Neural crest cell (in vitro differentiated cells): ENCODE results near the gene CPSF6. TPM values are rescaled to one million over a fixed set of nuclear protein-coding genes. Genes with fewer than 3 reads are reported as not detected.
A peak's percentile ranks its signal among the peaks of the same experiment; 100 is the strongest.
"Not testable (repeated sequence)": the region's sequence is repeated elsewhere in the genome, so short reads cannot be mapped to it uniquely, and the experiment has no call there.

Experiments used
- DNase-seq: peaks from one replicate; pipeline ENCODE4 v3.0.0; 2021; ENCODE audit warnings: low read depth, mixed read lengths, low spot score
- H3K27ac Mint-ChIP-seq: one replicate; pipeline ENCODE4 v1.8.0; 2021; ENCODE audit warnings: mild to moderate bottlenecking, mixed read lengths; ENCODE audit not compliant: unreplicated experiment
- H3K27me3 Mint-ChIP-seq: 2 replicates; pipeline ENCODE4 v1.8.0; 2021; ENCODE audit warnings: low read depth, mild to moderate bottlenecking, mixed read lengths
- H3K36me3 Mint-ChIP-seq: 2 replicates; pipeline ENCODE4 v1.8.0; 2021; ENCODE audit warnings: low read depth, mild to moderate bottlenecking, mixed read lengths
- H3K4me1 Mint-ChIP-seq: 2 replicates; pipeline ENCODE4 v1.8.0; 2021; ENCODE audit warnings: mixed read lengths
- H3K4me3 Mint-ChIP-seq: one replicate; pipeline ENCODE4 v1.8.0; 2021; ENCODE audit warnings: mild to moderate bottlenecking, mixed read lengths
- H3K9me3 Mint-ChIP-seq: 2 replicates; pipeline ENCODE4 v1.8.0; 2021; ENCODE audit warnings: mixed read lengths
- CTCF ChIP-seq: fragments of 200-600 bp; sonication (generic); conservative IDR thresholded peaks from 2 replicates; pipeline ENCODE4 v1.5.0; 2021; ENCODE audit warnings: antibody characterized with exemption, mild to moderate bottlenecking
- long read RNA-seq: library from polyadenylated mRNA; unstranded; transcript quantifications from one replicate; pipeline ENCODE4 v2.0.0, GENCODE V29; 2020
- total RNA-seq: library from RNA; stranded (reverse); gene quantifications from 2 replicates; pipeline ENCODE4 v1.2.1, GENCODE V29; 2021

Gene CPSF6
- 172 and 190 TPM in 2 replicates for total RNA-seq
- long read RNA-seq, full-length matches to known transcripts = 85 of 145 reads
- long read RNA-seq, partial matches to known transcripts = 14 of 145 reads
- long read RNA-seq, other reads (novel, unspliced or antisense) = 46 of 145 reads

GRCh38 chr12:69239352-69239921 lies at the start of gene CPSF6:
TSS of gene CPSF6 (plus strand) at chr12:69239569. CDS start at chr12:69239647, 78 bp downstream.
- peak within 1 kb of the TSS; percentile 99 for H3K27ac Mint-ChIP-seq
- peaks cover 40% of the 10 kb centered on the region for H3K4me1 Mint-ChIP-seq
- no peak for TF ChIP-seq CTCF
- H3K4me3 Mint-ChIP-seq = peak within 1 kb of the TSS; percentile 99
- H3K27me3 Mint-ChIP-seq = no peaks in the 10 kb centered on the region
- DNase-seq = peak; percentile 94
- H3K9me3 Mint-ChIP-seq = no peaks in the 10 kb centered on the region
- H3K36me3 Mint-ChIP-seq = peaks cover 7% of the 10 kb centered on the region

- Mint-ChIP-seq H3K9me3 (peaks cover 38% of the 10 kb centered on the region), H3K4me3 (no peak overlapping the region), H3K27ac (no peak overlapping the region), H3K27me3 (no peaks in the 10 kb centered on the region), H3K36me3 (peaks cover 16% of the 10 kb centered on the region), H3K4me1 (no peaks in the 10 kb centered on the region)
- TF ChIP-seq CTCF = no peak
- DNase-seq = no peak
Observed at GRCh38 chr12:69196302-69197288, 42.8 kb upstream of the CPSF6 start.

GRCh38 chr12:69199976-69200375 lies 39.4 kb upstream of the CPSF6 start:
- not testable (repeated sequence) for H3K27ac Mint-ChIP-seq, H3K27me3 Mint-ChIP-seq, H3K4me3 Mint-ChIP-seq, H3K36me3 Mint-ChIP-seq, DNase-seq, H3K4me1 Mint-ChIP-seq
- H3K9me3 Mint-ChIP-seq = peaks cover 40% of the 10 kb centered on the region

GRCh38 chr12:69204191-69204590 lies 35.2 kb upstream of the CPSF6 start:
- Mint-ChIP-seq H3K27ac (no peak overlapping the region), H3K9me3 (peaks cover 24% of the 10 kb centered on the region), H3K36me3 (peaks cover 4% of the 10 kb centered on the region), H3K4me1 (no peaks in the 10 kb centered on the region), H3K27me3 (peaks cover 4% of the 10 kb centered on the region), H3K4me3 (no peak overlapping the region)
- no peak for DNase-seq
- TF ChIP-seq CTCF = no peak

- Mint-ChIP-seq H3K4me3 (no peak overlapping the region), H3K27ac (no peak overlapping the region), H3K36me3 (no peaks in the 10 kb centered on the region), H3K27me3 (no peaks in the 10 kb centered on the region), H3K4me1 (no peaks in the 10 kb centered on the region), H3K9me3 (peaks cover 2% of the 10 kb centered on the region)
- TF ChIP-seq CTCF = no peak
- DNase-seq = no peak
Observed at GRCh38 chr12:69210661-69211060, 28.7 kb upstream of the CPSF6 start.

GRCh38 chr12:69211160-69211559 lies 28.2 kb upstream of the CPSF6 start:
- H3K27me3 Mint-ChIP-seq = no peaks in the 10 kb centered on the region
- no peaks in the 10 kb centered on the region for H3K36me3 Mint-ChIP-seq
- no peak for DNase-seq
- H3K27ac Mint-ChIP-seq = no peak overlapping the region
- H3K4me3 Mint-ChIP-seq = no peak overlapping the region
- peaks cover 2% of the 10 kb centered on the region for H3K9me3 Mint-ChIP-seq
- TF ChIP-seq CTCF = no peak
- H3K4me1 Mint-ChIP-seq = no peaks in the 10 kb centered on the region
